ENCODE results near the gene FOSB.

FOSB gene

GRCh38 chr19:45501730-45502014 is 33.9 kb downstream of the FOSB start:
- Histone ChIP-seq H3K36me3 (ENCODE audit: control insufficient read depth, insufficient read depth, low read length) (no peaks in the 10 kb centered on the region), H3K9ac (no peak overlapping the region), H3K27ac (no peak overlapping the region), H3K4me1 (peaks cover 4% of the 10 kb centered on the region), H3K9me3 (ENCODE audit: control insufficient read depth, low read length) (no peaks in the 10 kb centered on the region), H3K79me2 (no peaks in the 10 kb centered on the region), H3K4me3 (ENCODE audit: low read depth, low read length) (no peak overlapping the region), H3K4me2 (ENCODE audit: low read length) (no peak overlapping the region), H3K27me3 (ENCODE audit: control insufficient read depth, insufficient read depth, low read length) (no peaks in the 10 kb centered on the region), H2AFZ (no peak overlapping the region)
- no peak for TF ChIP-seq CTCF (IDR thresholded peaks at IDR 0.05)

DNA sequence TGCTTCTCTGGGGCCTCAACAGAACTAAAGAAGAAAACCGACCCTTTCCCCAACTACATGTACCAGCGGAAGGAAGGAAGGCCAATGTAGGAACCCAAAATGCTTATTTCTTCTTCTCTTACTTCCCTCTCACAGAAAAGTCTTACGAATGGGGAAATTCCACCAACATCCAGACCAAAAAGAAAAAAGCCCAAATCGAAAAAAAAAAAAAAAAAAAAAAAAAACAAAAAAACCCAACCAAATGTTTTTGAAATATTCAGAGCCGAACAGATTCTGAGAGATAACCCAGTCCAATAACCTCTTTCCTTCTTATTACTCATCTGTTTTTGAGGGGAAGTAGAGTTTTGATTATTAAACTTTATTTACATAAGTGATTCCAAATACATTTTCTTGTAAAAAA is 34.3 kb downstream of the FOSB start:
- peaks cover 1% of the 10 kb centered on the region for H3K79me2 ChIP-seq
- no peak overlapping the region for H3K4me2 ChIP-seq (ENCODE audit: low read length)
- H3K27ac ChIP-seq = no peak overlapping the region
- no peaks in the 10 kb centered on the region for H3K27me3 ChIP-seq (ENCODE audit: control insufficient read depth, insufficient read depth, low read length)
- H2AFZ ChIP-seq = no peak overlapping the region
- TF ChIP-seq CTCF (IDR thresholded peaks at IDR 0.05) = no peak
- no peaks in the 10 kb centered on the region for H3K9me3 ChIP-seq (ENCODE audit: control insufficient read depth, low read length)
- H3K4me1 ChIP-seq = peaks cover 4% of the 10 kb centered on the region
- no peak overlapping the region for H3K9ac ChIP-seq
- H3K4me3 ChIP-seq (ENCODE audit: low read depth, low read length) = no peak overlapping the region
- no peaks in the 10 kb centered on the region for H3K36me3 ChIP-seq (ENCODE audit: control insufficient read depth, insufficient read depth, low read length)

- Histone ChIP-seq H3K4me1 (no peaks in the 10 kb centered on the region), H2AFZ (no peak overlapping the region), H3K27me3 (ENCODE audit: control insufficient read depth, insufficient read depth, low read length) (no peaks in the 10 kb centered on the region), H3K27ac (no peak overlapping the region), H3K9me3 (ENCODE audit: control insufficient read depth, low read length) (no peaks in the 10 kb centered on the region), H3K4me3 (ENCODE audit: low read depth, low read length) (no peak overlapping the region), H3K36me3 (ENCODE audit: control insufficient read depth, insufficient read depth, low read length) (no peaks in the 10 kb centered on the region), H3K79me2 (peaks cover 6% of the 10 kb centered on the region), H3K4me2 (ENCODE audit: low read length) (no peak overlapping the region), H3K9ac (no peak overlapping the region)
- no peak for TF ChIP-seq CTCF (IDR thresholded peaks at IDR 0.05)
Measured at GRCh38 chr19:45503909-45504308, 36.1 kb downstream of the FOSB start.

DNA sequence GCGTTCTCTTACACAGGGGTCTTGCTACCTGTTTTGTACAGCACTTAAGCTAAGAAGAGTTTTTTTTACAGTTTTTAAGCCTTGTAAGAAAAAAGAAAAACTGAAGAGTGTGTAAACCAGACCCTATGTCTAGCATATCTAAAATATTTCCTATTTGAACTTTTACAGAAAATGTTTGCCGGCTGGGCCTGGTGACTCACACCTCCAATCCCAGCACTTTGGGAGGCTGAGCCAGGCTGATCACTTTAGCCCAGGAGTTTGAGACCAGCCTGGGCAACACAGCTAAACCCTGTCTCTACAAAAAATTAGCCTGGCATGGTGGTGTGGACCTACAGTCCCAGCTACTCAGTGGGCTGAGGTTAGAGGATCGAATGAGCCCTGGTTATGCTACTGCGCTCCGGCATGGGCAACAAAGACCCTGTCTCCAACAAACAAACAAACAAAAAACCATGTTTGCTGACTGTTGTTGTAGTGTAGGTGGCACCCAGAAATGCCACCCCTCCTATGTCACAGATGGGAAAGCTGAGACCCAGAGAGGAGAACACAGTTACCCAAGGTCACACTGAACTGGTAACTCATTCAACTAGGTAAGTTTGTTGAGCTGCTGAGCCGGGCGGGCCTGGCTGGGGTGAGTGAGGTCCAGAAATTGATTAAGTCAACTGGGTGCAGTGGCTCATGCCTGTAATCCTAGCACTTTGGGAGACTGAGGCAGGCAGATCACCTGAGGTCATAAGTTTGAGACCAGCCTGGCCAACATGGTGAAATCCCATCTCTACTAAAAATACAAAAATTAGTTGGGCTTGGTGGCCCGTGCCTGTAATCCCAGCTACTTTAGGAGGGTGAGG is 37.6 kb downstream of the FOSB start:
- Histone ChIP-seq H3K4me1 (peaks cover 4% of the 10 kb centered on the region), H3K4me3 (ENCODE audit: low read depth, low read length) (no peak overlapping the region), H2AFZ (no peak overlapping the region), H3K4me2 (ENCODE audit: low read length) (no peak overlapping the region), H3K27ac (no peak overlapping the region), H3K36me3 (ENCODE audit: control insufficient read depth, insufficient read depth, low read length) (no peaks in the 10 kb centered on the region), H3K27me3 (ENCODE audit: control insufficient read depth, insufficient read depth, low read length) (no peaks in the 10 kb centered on the region), H3K79me2 (peaks cover 8% of the 10 kb centered on the region), H3K9me3 (ENCODE audit: control insufficient read depth, low read length) (no peaks in the 10 kb centered on the region), H3K9ac (no peak overlapping the region)
- TF ChIP-seq CTCF (IDR thresholded peaks at IDR 0.05) = no peak

- Histone ChIP-seq H3K4me1 (peaks cover 4% of the 10 kb centered on the region), H3K9ac (no peak overlapping the region), H3K36me3 (ENCODE audit: control insufficient read depth, insufficient read depth, low read length) (no peaks in the 10 kb centered on the region), H3K79me2 (peaks cover 9% of the 10 kb centered on the region), H3K4me2 (ENCODE audit: low read length) (peak overlapping the region; percentile 84), H2AFZ (peak overlapping the region; percentile 70), H3K27me3 (ENCODE audit: control insufficient read depth, insufficient read depth, low read length) (no peaks in the 10 kb centered on the region), H3K4me3 (ENCODE audit: low read depth, low read length) (peak overlapping the region; percentile 92), H3K9me3 (ENCODE audit: control insufficient read depth, low read length) (no peaks in the 10 kb centered on the region), H3K27ac (peak overlapping the region; percentile 81)
- TF ChIP-seq CTCF (IDR thresholded peaks at IDR 0.05) = no peak
Measured at GRCh38 chr19:45505996-45506245, 38.1 kb downstream of the FOSB start.
